Eye (tissue), 1 donor: ENCODE results near the gene BRI3BP.
"Not testable (repeated sequence)": the region's sequence is repeated elsewhere in the genome, so short reads cannot be mapped to it uniquely, and the experiment has no call there.

ENCODE experiments used
- DNase-seq: peaks from one replicate; pipeline ENCODE4 v3.0.0-alpha.2; 2015

BRI3BP gene

GRCh38 chr12:125070112-125070511 lies 76.7 kb downstream of the BRI3BP start:
- no peak for DNase-seq

DNA sequence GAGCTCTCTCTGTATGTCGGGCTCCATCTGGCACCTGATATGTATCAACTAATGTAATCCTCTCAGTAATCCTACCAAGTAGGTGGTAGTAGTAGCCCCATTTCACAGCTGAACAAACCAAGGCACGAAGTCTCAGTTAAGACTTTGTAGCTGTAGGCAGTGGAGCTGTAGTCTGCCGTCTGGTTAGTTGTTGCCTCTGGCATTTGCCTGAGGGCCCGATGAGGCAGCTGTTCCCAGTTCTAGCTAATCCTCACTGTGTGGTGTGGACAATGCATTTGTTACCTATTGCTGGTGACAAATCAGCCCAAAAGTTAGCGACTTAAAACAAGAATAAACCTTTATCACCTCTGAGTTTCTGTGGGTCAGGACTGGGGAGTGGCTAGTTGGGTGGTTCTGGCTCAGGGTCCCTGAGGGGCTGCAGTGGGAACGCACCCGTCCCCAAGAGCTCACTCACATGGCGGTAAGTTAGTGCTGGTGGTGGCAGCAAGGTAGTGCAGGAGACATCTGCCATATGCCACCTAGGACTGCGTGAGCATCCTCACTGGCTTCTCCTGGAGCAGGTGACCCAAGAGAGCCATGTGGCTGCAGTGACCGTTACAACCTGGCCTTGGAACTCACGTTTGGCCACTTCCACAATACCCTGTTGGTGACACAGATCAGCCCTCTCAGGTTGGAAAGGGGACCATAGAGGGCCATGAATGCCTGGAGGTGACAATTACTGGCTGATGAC lies 77.4 kb downstream of the BRI3BP start:
- DNase-seq, result no peak

- DNase-seq, result no peak
Observed at GRCh38 chr12:125071456-125071855, 78.0 kb downstream of the BRI3BP start.

- DNase-seq, result no peak
Observed at GRCh38 chr12:125072496-125072895, 79.1 kb downstream of the BRI3BP start.

DNA sequence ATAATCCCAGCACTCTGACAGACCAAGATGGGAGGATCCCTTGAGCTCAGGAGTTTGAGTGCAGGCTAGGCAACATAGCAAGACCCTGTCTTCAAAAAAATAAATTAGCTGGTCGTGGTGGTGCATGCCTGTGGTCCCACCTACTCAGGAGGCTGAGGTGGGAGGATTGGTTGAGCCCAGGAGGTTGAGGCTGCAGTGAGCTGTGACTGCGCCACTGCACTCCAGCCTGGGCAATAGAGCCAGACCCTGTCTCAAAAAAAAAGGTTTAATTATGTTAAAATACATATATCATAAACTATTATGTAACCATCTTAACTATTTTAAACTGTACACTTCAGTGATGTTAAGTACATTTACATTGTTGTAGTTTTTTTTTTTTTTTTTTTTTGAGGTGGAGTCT lies 80.8 kb downstream of the BRI3BP start:
- not testable (repeated sequence) for DNase-seq

DNA sequence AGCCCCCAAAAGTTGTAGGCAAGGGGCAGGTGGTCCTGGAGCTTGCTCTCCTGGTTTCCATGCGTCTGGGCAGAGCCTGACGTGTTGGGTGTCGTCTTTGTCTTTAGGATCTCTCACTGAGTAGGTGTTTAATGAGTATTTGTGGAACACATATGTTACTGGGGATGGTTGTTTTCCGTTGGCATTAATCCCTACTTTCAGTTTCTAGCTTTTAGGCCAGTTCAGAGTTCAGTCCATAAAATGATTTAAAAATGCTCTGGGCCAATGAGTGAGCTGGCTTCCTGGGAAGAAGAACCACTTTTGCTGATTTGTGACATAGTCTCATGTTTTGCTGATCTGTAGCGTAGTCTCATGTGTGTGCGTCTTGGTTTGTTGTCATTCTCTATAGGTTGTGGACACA lies 82.7 kb downstream of the BRI3BP start:
- no peak for DNase-seq

- no peak for DNase-seq
Observed at GRCh38 chr12:125079084-125079483, 85.6 kb downstream of the BRI3BP start.

GRCh38 chr12:125079648-125080645 lies 86.5 kb downstream of the BRI3BP start:
- DNase-seq, result no peak
